Measurements from ENCODE around the gene CHRNB4.

The CHRNB4 gene

GRCh38 chr15:78668987-78669386 is 28.0 kb upstream of the CHRNB4 start:
- no peak for DNase-seq (ENCODE audit: low spot score)

- DNase-seq (ENCODE audit: low spot score), result no peak
These were observed 26.7 kb upstream of the CHRNB4 start for GRCh38 chr15:78667578-78668236.

- no peak for DNase-seq (ENCODE audit: low spot score)
These were observed 25.0 kb upstream of the CHRNB4 start for GRCh38 chr15:78666010-78666409.

- no peak for DNase-seq (ENCODE audit: low spot score)
These were observed 22.7 kb upstream of the CHRNB4 start for GRCh38 chr15:78663703-78664102.

GRCh38 chr15:78662028-78662427 is 21.0 kb upstream of the CHRNB4 start:
- DNase-seq (ENCODE audit: low spot score), result no peak

- DNase-seq (ENCODE audit: low spot score), result no peak
These were observed 20.0 kb upstream of the CHRNB4 start for GRCh38 chr15:78661001-78661400.

GRCh38 chr15:78660584-78660983 is 19.6 kb upstream of the CHRNB4 start:
- no peak for DNase-seq (ENCODE audit: low spot score)

- DNase-seq (ENCODE audit: low spot score), result no peak
These were observed 17.8 kb upstream of the CHRNB4 start for GRCh38 chr15:78658823-78659222.

- no peak for DNase-seq (ENCODE audit: low spot score)
These were observed 13.3 kb upstream of the CHRNB4 start for GRCh38 chr15:78654272-78654671.

- DNase-seq (ENCODE audit: low spot score), result no peak
These were observed 11.1 kb upstream of the CHRNB4 start for GRCh38 chr15:78651930-78652615.

GRCh38 chr15:78651007-78651406 is 10.0 kb upstream of the CHRNB4 start:
- no peak for DNase-seq (ENCODE audit: low spot score)

- no peak for DNase-seq (ENCODE audit: low spot score)
These were observed 9.0 kb upstream of the CHRNB4 start for GRCh38 chr15:78650022-78650421.

- no peak for DNase-seq (ENCODE audit: low spot score)
These were observed 4.0 kb upstream of the CHRNB4 start for GRCh38 chr15:78645009-78645408.

GRCh38 chr15:78642331-78642730 is 1.3 kb upstream of the CHRNB4 start:
- no peak for DNase-seq (ENCODE audit: low spot score)

- DNase-seq (ENCODE audit: low spot score), result no peak
These were observed 802 bp upstream of the CHRNB4 start for GRCh38 chr15:78641749-78642275.

- DNase-seq (ENCODE audit: low spot score), result no peak
These were observed 396 bp downstream of the CHRNB4 start for GRCh38 chr15:78640527-78641101.

GRCh38 chr15:78638658-78639314 is 2.2 kb downstream of the CHRNB4 start:
- DNase-seq (ENCODE audit: low spot score), result peak; percentile 88

GRCh38 chr15:78637776-78638435 is 3.1 kb downstream of the CHRNB4 start:
- no peak for DNase-seq (ENCODE audit: low spot score)

- no peak for DNase-seq (ENCODE audit: low spot score)
These were observed 4.6 kb downstream of the CHRNB4 start for GRCh38 chr15:78636378-78636859.

GRCh38 chr15:78635346-78635745 is 5.7 kb downstream of the CHRNB4 start:
- no peak for DNase-seq (ENCODE audit: low spot score)

GRCh38 chr15:78634210-78635145 is 6.5 kb downstream of the CHRNB4 start:
- no peak for DNase-seq (ENCODE audit: low spot score)

Data from HuH-7.5 (cell line).